HepG2 (cell line): ENCODE results near the gene TP73. TPM values are rescaled to one million over a fixed set of nuclear protein-coding genes. Genes with fewer than 3 reads are reported as not detected.

Experiments used
- ATAC-seq: fragments of 200-7000 bp; cut with Tn5 transposase; 3 replicates; pipeline ENCODE4 v1.9.1; 2020; ENCODE audit warnings: mild to moderate bottlenecking, moderate library complexity
- BruUV-seq: library from RNA; stranded (reverse); fragments of 400-500 nt; replicated peaks from 2 replicates; lab custom pipeline; 2021; lab: Mats Ljungman, UMichigan
- CTCF ChIA-PET: fragments of 300-600 bp; formaldehyde crosslinking; extraction: SDS; loops from one replicate; lab custom pipeline; 2021; ENCODE audit warnings: low total read pairs, inconsistent platforms, low intra/inter-chr PET ratio; lab: Yijun Ruan, JAX
- POLR2A ChIA-PET: fragments of 350-600 bp; sonication (Branson Sonifier 250); formaldehyde crosslinking; loops from one replicate; lab custom pipeline; 2020; ENCODE audit warnings: antibody characterized with exemption, inconsistent platforms; lab: Yijun Ruan, JAX
- DNase-seq: peaks from one replicate; pipeline ENCODE4 v3.0.0-alpha.2; 2015; ENCODE audit warnings: low spot score
- FAIRE-seq: peaks from 3 replicates; lab custom pipeline; 2011; peaks lifted over from hg19 to GRCh38; lab: Jason Lieb, UNC
- H2AFZ ChIP-seq: one replicate; pipeline ENCODE4 v1.6.1; 2011; ENCODE audit warnings: low read length, inconsistent platforms
- H3K27ac ChIP-seq: fragments of 300-600 bp; 3 replicates; pipeline ENCODE4 v1.8.0; 2011; ENCODE audit warnings: mixed run types, mild to moderate bottlenecking, mixed read lengths, low read length, inconsistent platforms; ENCODE audit not compliant: insufficient read depth; ENCODE audit errors: extremely low read length
- H3K27me3 ChIP-seq, 2 experiments: fragments of 200-600 bp in 1 of 2; 2 replicates in 1 of 2; 3 replicates in 1 of 2; pipeline versions ENCODE4 v1.6.0 to v1.8.0; 2011; ENCODE audit warnings: low read length in 2 of 2, mild to moderate bottlenecking in 2 of 2, moderate library complexity in 2 of 2, inconsistent platforms in 1 of 2; ENCODE audit not compliant: insufficient read depth in 2 of 2, control insufficient read depth in 1 of 2
- H3K36me3 ChIP-seq, 2 experiments: fragments of 200-600 bp in 1 of 2; replicated peaks in 1 of 2; 2 replicates in 1 of 2; 3 replicates in 1 of 2; pipeline versions ENCODE4 v1.5.1 to v1.8.0; 2011; ENCODE audit warnings: low read length in 2 of 2, inconsistent platforms in 1 of 2; ENCODE audit not compliant: insufficient read depth in 2 of 2, control insufficient read depth in 1 of 2
- H3K4me1 ChIP-seq: 2 replicates; pipeline ENCODE4 v1.5.1; 2012; ENCODE audit warnings: low read length, inconsistent platforms; ENCODE audit not compliant: insufficient read depth
- H3K4me2 ChIP-seq: 2 replicates; pipeline ENCODE4 v1.6.0; 2011; ENCODE audit warnings: low read depth, low read length, inconsistent platforms
- H3K4me3 ChIP-seq, 3 experiments: fragments of 200-600 bp in 1 of 3; sonication (generic), shearing (Covaris generic) in 1 of 3; replicated peaks in 1 of 3; 2 replicates each; pipeline ENCODE4 v1.5.1; 2011 to 2016; ENCODE audit warnings: low read length in 3 of 3, inconsistent platforms in 2 of 3, low read depth in 2 of 3, mild to moderate bottlenecking in 2 of 3, control low read depth in 1 of 3, mixed read lengths in 1 of 3; ENCODE audit not compliant: insufficient read depth in 1 of 3
- H3K79me2 ChIP-seq: one replicate; pipeline ENCODE4 v1.6.1; 2011; ENCODE audit warnings: low read length, inconsistent platforms; ENCODE audit not compliant: insufficient read depth
- H3K9ac ChIP-seq: 2 replicates; pipeline ENCODE4 v1.6.0; 2011; ENCODE audit warnings: mild to moderate bottlenecking, low read depth, low read length, inconsistent platforms; ENCODE audit not compliant: insufficient read depth
- H3K9me3 ChIP-seq: 2 replicates; pipeline ENCODE4 v1.5.1; 2012; ENCODE audit warnings: mild to moderate bottlenecking, low read length
- H4K20me1 ChIP-seq: 2 replicates; pipeline ENCODE4 v1.6.0; 2011; ENCODE audit warnings: inconsistent platforms, mild to moderate bottlenecking, low read length, moderate library complexity; ENCODE audit not compliant: insufficient read depth
- NFKBIZ ChIP-seq: IDR thresholded peaks from 2 replicates; pipeline ENCODE4 v1.6.1; 2018; ENCODE audit warnings: missing genetic modification reagents, missing compliant biosample characterization
- NR2C2 ChIP-seq: sonication (generic); formaldehyde crosslinking; IDR thresholded peaks from 2 replicates; pipeline ENCODE4 v1.4.0; 2020; ENCODE audit warnings: missing genetic modification reagents, mild to moderate bottlenecking, moderate library complexity, borderline replicate concordance
- PHF20 ChIP-seq: sonication (generic); formaldehyde crosslinking; IDR thresholded peaks from 2 replicates; pipeline ENCODE4 v1.5.0; 2020; ENCODE audit warnings: mild to moderate bottlenecking, missing genetic modification reagents
- RERE ChIP-seq: IDR thresholded peaks from 2 replicates; pipeline ENCODE4 v1.6.1; 2016; ENCODE audit warnings: low read depth, missing genetic modification reagents, missing compliant biosample characterization
- TOE1 ChIP-seq: sonication (generic); formaldehyde crosslinking; IDR thresholded peaks from 2 replicates; pipeline ENCODE4 v1.4.0; 2020; ENCODE audit warnings: mild to moderate bottlenecking, missing genetic modification reagents
- ZFP41 ChIP-seq: sonication (generic); formaldehyde crosslinking; IDR thresholded peaks from 2 replicates; pipeline ENCODE4 v1.4.0; 2020; ENCODE audit warnings: mild to moderate bottlenecking, missing genetic modification reagents, borderline replicate concordance
- ZNF326 ChIP-seq: sonication (generic); formaldehyde crosslinking; IDR thresholded peaks from 2 replicates; pipeline ENCODE4 v1.4.0; 2020; ENCODE audit warnings: missing genetic modification reagents, borderline replicate concordance
- WGBS: methylation state at CpG from one replicate; pipeline ENCODE4 v1.1.6; 2017; ENCODE audit warnings: low lambda C conversion rate; 5-methylcytosine and 5-hydroxymethylcytosine counted together
- in situ Hi-C: cut with HindIII; loops from 2 replicates; pipeline ENCODE4 v1.10.0; 2017; ENCODE audit warnings: low pct_unique_long_range_greater_than_20kb; ENCODE audit not compliant: extremely low pct_ligation_motif_present
- intact Hi-C: fragments of 100-400 bp; cut with micrococcal nuclease; formaldehyde crosslinking; loops from one replicate; pipeline ENCODE4 v1.10.0; 2022; ENCODE audit not compliant: unreplicated experiment
- polyA plus RNA-seq, 8 experiments: library from polyadenylated mRNA; depleted of rRNA in 3 of 8; stranded (reverse) in 7 of 8; unstranded in 1 of 8; fragments of >200 nt; fragmentation: Illumina TruSeq in 4 of 8; extraction: Trizol in 4 of 8; gene quantifications; 2 replicates each; pipeline versions ENCODE4 v1.2.1 to v1.2.3, GENCODE V29; 2011 to 2016; ENCODE audit warnings: low read depth in 4 of 8, missing spikeins in 1 of 8, mixed read lengths in 1 of 8; ENCODE audit not compliant: insufficient read depth in 1 of 8
- total RNA-seq, 5 experiments: library from RNA; depleted of rRNA; stranded (reverse); fragments of >200 nt; fragmentation: Illumina TruSeq; extraction: Trizol; gene quantifications; 2 replicates each; pipeline ENCODE4 v1.2.3, GENCODE V29; 2016; ENCODE audit warnings: low read depth in 1 of 5
- TF ChIP-seq, protein P1 (sequence below): fragments of 450-650 bp; IDR thresholded peaks from 2 replicates; pipeline ENCODE4 v1.6.1; 2016
- TF ChIP-seq, protein P2 (sequence below): sonication (generic); formaldehyde crosslinking; IDR thresholded peaks from 2 replicates; pipeline ENCODE4 v1.4.0; 2020; ENCODE audit warnings: missing genetic modification reagents

The TP73 gene
- total and polyA plus RNA-seq, 2 of the 13 experiments (the other 11 are each of a cell fraction or from before 2014, with no cell fraction given): 0.49 to 1.1 TPM

DNA sequence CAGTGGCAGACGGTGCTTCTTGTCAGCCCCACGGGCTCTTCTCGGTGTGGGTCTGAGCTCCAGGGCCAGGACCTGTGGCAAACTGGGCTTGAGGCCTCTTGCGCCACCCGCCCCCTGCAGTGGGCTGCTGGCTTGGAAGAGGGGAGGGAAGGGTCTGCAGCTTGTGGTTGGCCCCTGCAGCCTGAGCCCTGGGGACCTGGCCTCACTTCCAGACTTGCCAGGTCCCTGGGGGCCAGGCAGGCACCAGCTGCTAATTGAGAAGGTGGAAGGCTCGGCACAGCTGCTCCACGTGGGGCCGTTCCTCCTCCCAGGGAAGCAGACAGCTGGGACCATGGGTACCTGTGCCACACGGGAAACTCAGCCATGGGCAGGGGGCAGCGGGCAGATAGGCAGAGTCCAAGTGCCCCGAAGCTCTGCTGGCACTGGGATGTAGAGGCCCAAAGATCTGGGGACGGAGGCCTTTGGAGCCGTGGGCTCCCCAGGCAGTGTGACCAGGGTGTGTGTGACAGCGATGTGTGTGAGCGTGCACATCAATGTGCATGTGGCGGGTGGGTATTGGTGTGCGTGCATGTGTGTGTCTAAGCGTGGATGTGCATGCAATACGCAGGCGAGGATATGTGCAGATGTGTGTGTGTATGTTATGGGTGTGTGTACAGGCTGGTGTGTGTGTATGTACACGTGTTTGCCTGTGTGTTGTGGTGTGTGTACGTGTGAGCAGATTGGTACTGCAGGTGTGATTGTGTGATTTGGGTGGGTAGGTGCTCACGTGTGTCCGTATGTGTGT lies 39.3 kb downstream of the TP73 start:
- Histone ChIP-seq H3K9me3 (no peaks in the 10 kb centered on the region), H3K4me1 (no peaks in the 10 kb centered on the region), H3K27ac (no peak overlapping the region), H3K4me2 (no peak overlapping the region), H3K27me3 (no peaks in the 10 kb centered on the region; a peak in 1 of 5 replicates), H2AFZ (no peak overlapping the region), H3K4me3 (no peak overlapping the region), H4K20me1 (no peaks in the 10 kb centered on the region), H3K79me2 (no peaks in the 10 kb centered on the region), H3K36me3 (no peaks in the 10 kb centered on the region), H3K9ac (no peak overlapping the region)
- ATAC-seq (no peak), DNase-seq (no peak), FAIRE-seq (no peak)
- POLR2A ChIA-PET: no interaction called here
- intact Hi-C loops (no loop called here), in situ Hi-C loops (no loop called here)
- TF ChIP-seq, protein P1, sequence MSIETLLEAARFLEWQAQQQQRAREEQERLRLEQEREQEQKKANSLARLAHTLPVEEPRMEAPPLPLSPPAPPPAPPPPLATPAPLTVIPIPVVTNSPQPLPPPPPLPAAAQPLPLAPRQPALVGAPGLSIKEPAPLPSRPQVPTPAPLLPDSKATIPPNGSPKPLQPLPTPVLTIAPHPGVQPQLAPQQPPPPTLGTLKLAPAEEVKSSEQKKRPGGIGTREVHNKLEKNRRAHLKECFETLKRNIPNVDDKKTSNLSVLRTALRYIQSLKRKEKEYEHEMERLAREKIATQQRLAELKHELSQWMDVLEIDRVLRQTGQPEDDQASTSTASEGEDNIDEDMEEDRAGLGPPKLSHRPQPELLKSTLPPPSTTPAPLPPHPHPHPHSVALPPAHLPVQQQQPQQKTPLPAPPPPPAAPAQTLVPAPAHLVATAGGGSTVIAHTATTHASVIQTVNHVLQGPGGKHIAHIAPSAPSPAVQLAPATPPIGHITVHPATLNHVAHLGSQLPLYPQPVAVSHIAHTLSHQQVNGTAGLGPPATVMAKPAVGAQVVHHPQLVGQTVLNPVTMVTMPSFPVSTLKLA: peak; percentile 31; the same call in 1 of the 2 replicates
- no peak for TF ChIP-seq ZNF326 (CRISPR knock-in tag)
- 83% methylated on average over 14 of the region's 24 CpGs for WGBS
- BruUV-seq: no TSS peak
- CTCF ChIA-PET: no interaction called here

- Histone ChIP-seq H3K9me3 (no peaks in the 10 kb centered on the region), H3K36me3 (no peaks in the 10 kb centered on the region), H3K9ac (no peak overlapping the region), H2AFZ (no peak overlapping the region), H3K4me3 (no peak overlapping the region), H3K27ac (no peak overlapping the region), H3K4me2 (no peak overlapping the region), H4K20me1 (no peaks in the 10 kb centered on the region), H3K4me1 (no peaks in the 10 kb centered on the region), H3K27me3 (no peaks in the 10 kb centered on the region; a peak in 1 of 5 replicates), H3K79me2 (no peaks in the 10 kb centered on the region)
- in situ Hi-C loops: no loop called here
- CTCF ChIA-PET: no interaction called here
- DNase-seq (no peak), ATAC-seq (no peak), FAIRE-seq (no peak)
- POLR2A ChIA-PET: no interaction called here
- intact Hi-C loops: no loop called here
- 77% methylated on average over 5 of the region's 13 CpGs for WGBS
- BruUV-seq: no TSS peak
- no peak for TF ChIP-seq PHF20 (CRISPR knock-in tag)
- no peak for TF ChIP-seq NFKBIZ
- TF ChIP-seq TOE1 (CRISPR knock-in tag): no peak
- TF ChIP-seq RERE: no peak
- no peak for TF ChIP-seq NR2C2
- no peak for TF ChIP-seq ZFP41 (CRISPR knock-in tag)
- TF ChIP-seq, protein P2, sequence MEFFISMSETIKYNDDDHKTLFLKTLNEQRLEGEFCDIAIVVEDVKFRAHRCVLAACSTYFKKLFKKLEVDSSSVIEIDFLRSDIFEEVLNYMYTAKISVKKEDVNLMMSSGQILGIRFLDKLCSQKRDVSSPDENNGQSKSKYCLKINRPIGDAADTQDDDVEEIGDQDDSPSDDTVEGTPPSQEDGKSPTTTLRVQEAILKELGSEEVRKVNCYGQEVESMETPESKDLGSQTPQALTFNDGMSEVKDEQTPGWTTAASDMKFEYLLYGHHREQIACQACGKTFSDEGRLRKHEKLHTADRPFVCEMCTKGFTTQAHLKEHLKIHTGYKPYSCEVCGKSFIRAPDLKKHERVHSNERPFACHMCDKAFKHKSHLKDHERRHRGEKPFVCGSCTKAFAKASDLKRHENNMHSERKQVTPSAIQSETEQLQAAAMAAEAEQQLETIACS: no peak
These were observed 40.3 kb downstream of the TP73 start for GRCh38 chr1:3692598-3692997.
